Tibial nerve (tissue), 4 donors: ENCODE data around the gene CORO7. TPM values are rescaled to one million over a fixed set of nuclear protein-coding genes. Genes with fewer than 3 reads are reported as not detected.

Experiments
- DNase-seq, 2 donors: peaks; one replicate each; pipeline ENCODE4 v3.0.0-alpha.2; 2019; ENCODE audit warnings: low spot score in 2 of 2
- H3K27ac ChIP-seq, 4 donors: fragments of 200-600 bp; sonication (generic) in 3 of 4; one replicate each; pipeline ENCODE4 v1.5.1; 2017 to 2019; ENCODE audit warnings: mild to moderate bottlenecking in 1 of 4
- H3K27me3 ChIP-seq, 2 donors: fragments of 200-600 bp; sonication (generic) in 1 of 2; one replicate each; pipeline versions ENCODE4 v1.5.1 to v1.6.0; 2017 to 2019
- H3K36me3 ChIP-seq, 3 donors: fragments of 200-600 bp; sonication (generic); one replicate each; pipeline ENCODE4 v1.5.1; 2018 to 2019
- H3K4me1 ChIP-seq, 4 donors: fragments of 200-600 bp; sonication (generic) in 3 of 4; one replicate each; pipeline ENCODE4 v1.5.1; 2017 to 2019
- H3K4me3 ChIP-seq, 4 donors: fragments of 200-600 bp; sonication (generic) in 3 of 4; one replicate each; pipeline ENCODE4 v1.5.1; 2017 to 2019; ENCODE audit warnings: mild to moderate bottlenecking in 1 of 4, moderate library complexity in 1 of 4
- H3K9me3 ChIP-seq, 4 donors: fragments of 200-600 bp; sonication (generic) in 3 of 4; one replicate each; pipeline ENCODE4 v1.5.1; 2017 to 2019
- CTCF ChIP-seq, 5 experiments: fragments of 200-600 bp in 3 of 5; fragments of 450-650 bp in 2 of 5; sonication (generic) in 3 of 5; IDR thresholded peaks; one replicate each; pipeline ENCODE4 v1.5.1; 2016 to 2019; ENCODE audit warnings: antibody characterized with exemption in 5 of 5, mild to moderate bottlenecking in 3 of 5, moderate library complexity in 2 of 5
- EP300 ChIP-seq, 2 donors: sonication (generic); formaldehyde crosslinking; IDR thresholded peaks; one replicate each; pipeline ENCODE4 v1.6.1; 2017; ENCODE audit warnings: antibody characterized with exemption in 2 of 2, mild to moderate bottlenecking in 1 of 2
- POLR2A ChIP-seq, 2 donors: fragments of 450-650 bp; IDR thresholded peaks; one replicate each; pipeline ENCODE4 v1.6.1; 2017; ENCODE audit warnings: antibody characterized with exemption in 2 of 2, mild to moderate bottlenecking in 2 of 2, moderate library complexity in 2 of 2
- WGBS, 2 donors: methylation state at CpG; one replicate each; pipeline ENCODE4 v1.1.5; 2018; 5-methylcytosine and 5-hydroxymethylcytosine counted together
- total RNA-seq, 4 donors: library from RNA; depleted of rRNA; stranded (reverse); fragments of >200 nt; gene quantifications; one replicate each; pipeline ENCODE4 v1.1.0, GENCODE V29; 2016

The CORO7 gene
- total RNA-seq, 4 donors from 2014 or later, result 27.8 to 77.4 (median 52.1) TPM

GRCh38 chr16:4361033-4361943 lies 55.1 kb downstream of the CORO7 start:
- Histone ChIP-seq H3K36me3 (peaks cover 0 to 83% (median 6%) of the 10 kb centered on the region in 3 donors), H3K4me3 (no peak overlapping the region), H3K27ac (no peak overlapping the region), H3K4me1 (peaks cover 0 to 9% (median 0%) of the 10 kb centered on the region in 4 donors), H3K27me3 (no peaks in the 10 kb centered on the region), H3K9me3 (no peaks in the 10 kb centered on the region)
- DNase-seq, result no peak
- no peak for TF ChIP-seq CTCF (IDR thresholded peaks at IDR 0.05)
- 93 to 95% methylated on average over 19 to 21 of the region's 28 CpGs for WGBS, 2 donors

GRCh38 chr16:4360538-4361021 lies 55.8 kb downstream of the CORO7 start:
- H3K27ac ChIP-seq, result no peak overlapping the region
- TF ChIP-seq CTCF (IDR thresholded peaks at IDR 0.05) (no peak), POLR2A (IDR thresholded peaks at IDR 0.05) (no peak), EP300 (IDR thresholded peaks at IDR 0.05) (no peak)
- H3K27me3 ChIP-seq, result no peaks in the 10 kb centered on the region
- no peak overlapping the region for H3K4me3 ChIP-seq
- DNase-seq, result no peak
- no peaks in the 10 kb centered on the region for H3K9me3 ChIP-seq
- H3K36me3 ChIP-seq, result peaks cover 0 to 83% (median 6%) of the 10 kb centered on the region in 3 donors
- whole genome bisulfite sequencing, 2 donors, result 84 to 86% methylated on average over 11 of the region's 11 CpGs
- peaks cover 0 to 9% (median 0%) of the 10 kb centered on the region in 4 donors for H3K4me1 ChIP-seq

GRCh38 chr16:4359914-4360313 lies 56.5 kb downstream of the CORO7 start:
- Histone ChIP-seq H3K27ac (no peak overlapping the region), H3K4me3 (no peak overlapping the region), H3K36me3 (peaks cover 0 to 83% (median 6%) of the 10 kb centered on the region in 3 donors), H3K9me3 (no peaks in the 10 kb centered on the region), H3K27me3 (no peaks in the 10 kb centered on the region), H3K4me1 (peaks cover 0 to 9% (median 0%) of the 10 kb centered on the region in 4 donors)
- DNase-seq, result no peak
- TF ChIP-seq EP300 (IDR thresholded peaks at IDR 0.05) (no peak), POLR2A (IDR thresholded peaks at IDR 0.05) (no peak), CTCF (IDR thresholded peaks at IDR 0.05) (no peak)
- WGBS, 2 donors, result 89 to 93% methylated on average over 3 of the region's 3 CpGs

GRCh38 chr16:4358831-4359561 lies 57.4 kb downstream of the CORO7 start:
- Histone ChIP-seq H3K36me3 (peaks cover 0 to 83% (median 3%) of the 10 kb centered on the region in 3 donors), H3K4me1 (peaks cover 0 to 9% (median 0%) of the 10 kb centered on the region in 4 donors), H3K27ac (no peak overlapping the region), H3K27me3 (no peaks in the 10 kb centered on the region), H3K9me3 (no peaks in the 10 kb centered on the region), H3K4me3 (no peak overlapping the region)
- peak; percentile 44 to 64 for DNase-seq
- WGBS, 2 donors, result 35 to 43% methylated on average over 15 to 16 of the region's 19 CpGs
- TF ChIP-seq CTCF (IDR thresholded peaks at IDR 0.05) (peak; percentile 85 to 99 (median 98)), EP300 (IDR thresholded peaks at IDR 0.05) (peak in 1 of 2 donors; percentile 23), POLR2A (IDR thresholded peaks at IDR 0.05) (peak in 1 of 2 donors; percentile 8)
